Esophagus squamous epithelium (tissue), 5 donors: Measurements from ENCODE around the gene ZBED5. TPM values are rescaled to one million over a fixed set of nuclear protein-coding genes. Genes with fewer than 3 reads are reported as not detected.
"Not testable (repeated sequence)": the region's sequence is repeated elsewhere in the genome, so short reads cannot be mapped to it uniquely, and the experiment has no call there.

Experiments used
- DNase-seq: peaks from one replicate; lab custom pipeline; 2025; lab: John Stamatoyannopoulos, UW
- H3K27ac ChIP-seq, 4 donors: fragments of 200-600 bp; sonication (generic); one replicate each; pipeline ENCODE4 v1.5.1; 2016 to 2019; ENCODE audit warnings: mild to moderate bottlenecking in 1 of 4
- H3K27me3 ChIP-seq, 4 donors: fragments of 200-600 bp; sonication (generic); 1 replicate in 3 of 4; 2 replicates in 1 of 4; pipeline versions ENCODE4 v1.5.1 to v1.6.0; 2017 to 2021; ENCODE audit warnings: antibody characterized with exemption in 1 of 4
- H3K36me3 ChIP-seq, 3 donors: fragments of 200-600 bp; sonication (generic); one replicate each; pipeline ENCODE4 v1.5.1; 2016 to 2019
- H3K4me1 ChIP-seq, 3 donors: fragments of 200-600 bp; sonication (generic); one replicate each; pipeline ENCODE4 v1.5.1; 2017 to 2019
- H3K4me3 ChIP-seq, 4 donors: fragments of 200-600 bp; sonication (generic); 1 replicate in 3 of 4; 2 replicates in 1 of 4; pipeline ENCODE4 v1.5.1; 2016 to 2019; ENCODE audit warnings: mild to moderate bottlenecking in 2 of 4, moderate library complexity in 1 of 4
- H3K9me3 ChIP-seq, 3 donors: fragments of 200-600 bp; sonication (generic); one replicate each; pipeline ENCODE4 v1.5.1; 2016 to 2019
- POLR2A ChIP-seq, 4 donors: fragments of 450-650 bp; IDR thresholded peaks; one replicate each; pipeline ENCODE4 v1.6.1; 2017; ENCODE audit warnings: antibody characterized with exemption in 4 of 4, mild to moderate bottlenecking in 4 of 4, moderate library complexity in 3 of 4
- WGBS, 2 donors: methylation state at CpG; one replicate each; pipeline ENCODE4 v1.1.5; 2018; 5-methylcytosine and 5-hydroxymethylcytosine counted together
- intact Hi-C: fragments of 100-400 bp; cut with DNase I; formaldehyde crosslinking; loops from one replicate; pipeline ENCODE4 v1.15.0; 2022
- total RNA-seq, 4 donors: library from RNA; depleted of rRNA; stranded (reverse); fragments of >200 nt; gene quantifications; one replicate each; pipeline ENCODE4 v1.1.0, GENCODE V29; 2016
- TF ChIP-seq, protein P1 (sequence below), 6 experiments: fragments of 450-650 bp in 4 of 6; fragments of 200-600 bp in 2 of 6; sonication (generic) in 2 of 6; IDR thresholded peaks; one replicate each; pipeline ENCODE4 v1.5.1; 2016 to 2019; ENCODE audit warnings: antibody characterized with exemption in 6 of 6, mild to moderate bottlenecking in 4 of 6, moderate library complexity in 4 of 6
- donor health status: DM: yes; HTN: yes; CAD: no.

ZBED5 gene
- total RNA-seq, 4 donors from 2014 or later, result 13.4 to 39.5 (median 25.0) TPM

GRCh38 chr11:10823152-10823579, 34.7 kb downstream of the ZBED5 start:
- WGBS, 2 donors, result 13 to 19% methylated on average over 2 of the region's 2 CpGs
- peak overlapping the region in 3 of 4 donors; percentile 3 to 37 (median 17) for H3K27ac ChIP-seq
- TF ChIP-seq, protein P1, sequence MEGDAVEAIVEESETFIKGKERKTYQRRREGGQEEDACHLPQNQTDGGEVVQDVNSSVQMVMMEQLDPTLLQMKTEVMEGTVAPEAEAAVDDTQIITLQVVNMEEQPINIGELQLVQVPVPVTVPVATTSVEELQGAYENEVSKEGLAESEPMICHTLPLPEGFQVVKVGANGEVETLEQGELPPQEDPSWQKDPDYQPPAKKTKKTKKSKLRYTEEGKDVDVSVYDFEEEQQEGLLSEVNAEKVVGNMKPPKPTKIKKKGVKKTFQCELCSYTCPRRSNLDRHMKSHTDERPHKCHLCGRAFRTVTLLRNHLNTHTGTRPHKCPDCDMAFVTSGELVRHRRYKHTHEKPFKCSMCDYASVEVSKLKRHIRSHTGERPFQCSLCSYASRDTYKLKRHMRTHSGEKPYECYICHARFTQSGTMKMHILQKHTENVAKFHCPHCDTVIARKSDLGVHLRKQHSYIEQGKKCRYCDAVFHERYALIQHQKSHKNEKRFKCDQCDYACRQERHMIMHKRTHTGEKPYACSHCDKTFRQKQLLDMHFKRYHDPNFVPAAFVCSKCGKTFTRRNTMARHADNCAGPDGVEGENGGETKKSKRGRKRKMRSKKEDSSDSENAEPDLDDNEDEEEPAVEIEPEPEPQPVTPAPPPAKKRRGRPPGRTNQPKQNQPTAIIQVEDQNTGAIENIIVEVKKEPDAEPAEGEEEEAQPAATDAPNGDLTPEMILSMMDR (IDR thresholded peaks at IDR 0.05), result no peak
- TF ChIP-seq POLR2A (IDR thresholded peaks at IDR 0.05), result no peak
- H3K4me3 ChIP-seq, result peak overlapping the region in 1 of 4 donors; percentile 20
- no peaks in the 10 kb centered on the region for H3K36me3 ChIP-seq
- intact Hi-C loops, result no loop called here
- no peak for DNase-seq
- H3K27me3 ChIP-seq, result no peaks in the 10 kb centered on the region
- peaks cover 0 to 7% (median 0%) of the 10 kb centered on the region in 3 donors for H3K4me1 ChIP-seq
- no peaks in the 10 kb centered on the region for H3K9me3 ChIP-seq

GRCh38 chr11:10822491-10822890, 35.4 kb downstream of the ZBED5 start:
- H3K27ac ChIP-seq, DNase-seq, H3K4me1 ChIP-seq, H3K4me3 ChIP-seq, H3K9me3 ChIP-seq, H3K36me3 ChIP-seq, intact Hi-C loops, H3K27me3 ChIP-seq: not testable (repeated sequence)
- 75% methylated on average over 3 of the region's 3 CpGs; no CpG with 5 or more reads in 1 of the 2 donors for WGBS, 2 donors

- TF ChIP-seq, protein P1 (IDR thresholded peaks at IDR 0.05), result no peak
- TF ChIP-seq POLR2A (IDR thresholded peaks at IDR 0.05), result no peak
- peaks cover 0 to 7% (median 0%) of the 10 kb centered on the region in 3 donors for H3K4me1 ChIP-seq
- intact Hi-C loops, result no loop called here
- H3K27me3 ChIP-seq, result no peaks in the 10 kb centered on the region
- H3K36me3 ChIP-seq, result no peaks in the 10 kb centered on the region
- no peaks in the 10 kb centered on the region for H3K9me3 ChIP-seq
- DNase-seq, result no peak
- no peak overlapping the region for H3K27ac ChIP-seq
- 64 to 67% methylated on average over 1 of the region's 1 CpG for WGBS, 2 donors
- H3K4me3 ChIP-seq, result no peak overlapping the region
Measured at GRCh38 chr11:10818594-10818993, 39.3 kb downstream of the ZBED5 start.

- Histone ChIP-seq H3K4me3 (no peak overlapping the region), H3K27me3 (no peaks in the 10 kb centered on the region), H3K36me3 (no peaks in the 10 kb centered on the region), H3K4me1 (peaks cover 0 to 9% (median 0%) of the 10 kb centered on the region in 3 donors), H3K27ac (no peak overlapping the region), H3K9me3 (no peaks in the 10 kb centered on the region)
- no peak for TF ChIP-seq POLR2A (IDR thresholded peaks at IDR 0.05)
- TF ChIP-seq, protein P1 (IDR thresholded peaks at IDR 0.05), result no peak
- no peak for DNase-seq
- intact Hi-C loops, result no loop called here
Measured at GRCh38 chr11:10813945-10814344, 43.9 kb downstream of the ZBED5 start.

DNA sequence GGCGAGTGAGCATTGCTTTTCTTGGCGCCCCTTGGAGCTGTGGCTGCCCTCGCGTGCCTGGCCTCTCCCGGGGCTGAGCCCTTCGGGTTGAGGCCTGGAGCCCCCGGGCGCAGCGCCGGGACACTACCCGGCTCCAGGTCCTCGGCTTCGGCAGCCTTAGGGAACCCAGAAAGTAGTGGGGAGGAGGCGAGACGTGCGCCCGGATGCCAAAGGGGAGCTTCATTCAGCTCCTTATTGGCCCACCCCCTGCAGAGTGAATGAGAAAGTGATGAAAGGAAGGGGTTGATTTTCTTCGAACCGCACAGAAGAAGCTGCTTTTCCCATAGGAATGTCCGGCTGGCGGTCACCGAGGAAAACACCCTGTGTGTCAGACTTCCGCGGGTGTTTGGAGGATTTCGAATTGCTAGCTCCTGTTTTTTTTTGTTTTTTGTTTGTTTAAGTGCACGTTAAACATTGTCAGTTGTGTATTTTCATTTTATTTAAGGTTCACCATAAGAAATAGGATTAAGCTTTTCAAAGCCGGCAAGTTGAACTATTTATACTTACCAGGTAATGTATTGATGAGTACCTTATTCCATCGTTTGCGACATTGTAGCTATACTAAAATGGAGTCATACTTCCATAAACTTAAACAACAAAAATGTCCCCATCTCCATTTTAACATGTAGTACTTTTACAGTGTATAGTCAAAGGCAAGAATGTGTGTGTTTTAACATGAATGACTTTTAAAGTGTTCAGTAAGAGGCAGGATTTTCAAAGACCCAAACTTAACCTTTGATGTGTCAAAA, 48.3 kb downstream of the ZBED5 start:
- intact Hi-C loops, result loop anchor here (5.0 kb wide), 1 partner anchor 118 kb away; no protein-coding TSS in a partner anchor
- Histone ChIP-seq H3K36me3 (peaks cover 13 to 29% (median 19%) of the 10 kb centered on the region in 3 donors), H3K27ac (peak overlapping the region; percentile 97 to 99 (median 99)), H3K9me3 (no peaks in the 10 kb centered on the region), H3K4me1 (peaks cover 12 to 36% (median 26%) of the 10 kb centered on the region in 3 donors), H3K27me3 (no peaks in the 10 kb centered on the region), H3K4me3 (peak overlapping the region; percentile 86 to 95 (median 94))
- WGBS, 2 donors, result 3 to 7% methylated on average over 12 to 21 of the region's 29 CpGs
- DNase-seq, result no peak
- no peak for TF ChIP-seq POLR2A (IDR thresholded peaks at IDR 0.05)
- TF ChIP-seq, protein P1 (IDR thresholded peaks at IDR 0.05), result no peak
